SK-N-SH treated with all-trans-retinoic acid at 6 μM for 48 hours (cell line): ENCODE data around the gene YPEL2.
"Not testable (repeated sequence)": the region's sequence is repeated elsewhere in the genome, so short reads cannot be mapped to it uniquely, and the experiment has no call there.

Experiments used
- ATAC-seq: fragments of 200-7000 bp; cut with Tn5 transposase; 3 replicates; pipeline ENCODE4 v1.9.1; 2020; ENCODE audit warnings: mild to moderate bottlenecking, moderate library complexity
- ARNTL ChIP-seq: fragments of 450-650 bp; formaldehyde crosslinking; IDR thresholded peaks from 2 replicates; pipeline ENCODE4 v1.5.0; 2020; ENCODE audit warnings: low read depth, mild to moderate bottlenecking, moderate library complexity, borderline replicate concordance
- BACH2 ChIP-seq: fragments of 250-450 bp; sonication (Bioruptor Pico); IDR thresholded peaks from 2 replicates; pipeline ENCODE4 v1.9.0; 2021; ENCODE audit warnings: mild to moderate bottlenecking, borderline replicate concordance
- CSRNP3 ChIP-seq: fragments of 250-450 bp; sonication (Bioruptor Pico); IDR thresholded peaks from 2 replicates; pipeline ENCODE4 v1.5.1; 2021; ENCODE audit warnings: mild to moderate bottlenecking, moderate library complexity
- ESRRG ChIP-seq: fragments of 250-450 bp; sonication (Bioruptor Pico); IDR thresholded peaks from 2 replicates; pipeline ENCODE4 v1.6.1; 2021; ENCODE audit warnings: mild to moderate bottlenecking
- GLIS3 ChIP-seq: fragments of 250-450 bp; sonication (Bioruptor Pico); IDR thresholded peaks from 2 replicates; pipeline ENCODE4 v1.5.0; 2020; ENCODE audit warnings: mild to moderate bottlenecking, moderate library complexity
- ISL1 ChIP-seq: fragments of 250-450 bp; sonication (Bioruptor Pico); IDR thresholded peaks from 2 replicates; pipeline ENCODE4 v2.1.2; 2022; ENCODE audit warnings: mild to moderate bottlenecking, moderate library complexity
- OSR1 ChIP-seq: fragments of 250-450 bp; sonication (Bioruptor Pico); IDR thresholded peaks from 2 replicates; pipeline ENCODE4 v1.8.0; 2022; ENCODE audit warnings: moderate library complexity, mild to moderate bottlenecking, inconsistent platforms
- PATZ1 ChIP-seq: fragments of 250-450 bp; sonication (Bioruptor Pico); IDR thresholded peaks from 2 replicates; pipeline ENCODE4 v1.8.0; 2020; ENCODE audit warnings: mild to moderate bottlenecking, moderate library complexity, borderline replicate concordance
- POU6F1 ChIP-seq: fragments of 250-450 bp; sonication (Bioruptor Pico); IDR thresholded peaks from 2 replicates; pipeline ENCODE4 v1.8.0; 2021; ENCODE audit warnings: low read depth, mild to moderate bottlenecking, moderate library complexity, borderline replicate concordance
- RARB ChIP-seq: fragments of 250-450 bp; sonication (Bioruptor Pico); IDR thresholded peaks from 2 replicates; pipeline ENCODE4 v1.8.0; 2021; ENCODE audit warnings: mild to moderate bottlenecking, moderate library complexity
- SNAI2 ChIP-seq: fragments of 250-450 bp; sonication (Bioruptor Pico); IDR thresholded peaks from 2 replicates; pipeline ENCODE4 v1.5.0; 2020; ENCODE audit warnings: mild to moderate bottlenecking, moderate library complexity
- TCF4 ChIP-seq: fragments of 250-450 bp; sonication (Bioruptor Pico); IDR thresholded peaks from 2 replicates; pipeline ENCODE4 v1.8.0; 2021; ENCODE audit warnings: mild to moderate bottlenecking, moderate library complexity, borderline replicate concordance
- TOX ChIP-seq: fragments of 250-450 bp; sonication (Bioruptor Pico); IDR thresholded peaks from 2 replicates; pipeline ENCODE4 v1.8.0; 2021; ENCODE audit warnings: mild to moderate bottlenecking, moderate library complexity, borderline replicate concordance
- ZC3H10 ChIP-seq: fragments of 250-450 bp; sonication (Bioruptor Pico); IDR thresholded peaks from 2 replicates; pipeline ENCODE4 v1.5.1; 2021; ENCODE audit warnings: mild to moderate bottlenecking, moderate library complexity
- ZFP3 ChIP-seq: fragments of 250-450 bp; sonication (Bioruptor Pico); IDR thresholded peaks from 2 replicates; pipeline ENCODE4 v1.5.0; 2020; ENCODE audit warnings: mild to moderate bottlenecking, moderate library complexity
- ZFP30 ChIP-seq: fragments of 450-650 bp; formaldehyde crosslinking; IDR thresholded peaks from 2 replicates; pipeline ENCODE4 v1.5.0; 2022; ENCODE audit warnings: mild to moderate bottlenecking, moderate library complexity
- ZNF565 ChIP-seq: fragments of 450-650 bp; formaldehyde crosslinking; conservative IDR thresholded peaks from 2 replicates; pipeline ENCODE4 v1.5.0; 2020; ENCODE audit warnings: low read depth, mild to moderate bottlenecking, moderate library complexity
- ZNF8 ChIP-seq: fragments of 450-650 bp; formaldehyde crosslinking; IDR thresholded peaks from 2 replicates; pipeline ENCODE4 v1.5.0; 2020; ENCODE audit warnings: mild to moderate bottlenecking, moderate library complexity
- TF ChIP-seq, protein P1 (sequence below): fragments of 250-450 bp; sonication (Bioruptor Pico); IDR thresholded peaks from 2 replicates; pipeline ENCODE4 v1.5.1; 2020; ENCODE audit warnings: low read depth, mild to moderate bottlenecking, moderate library complexity
- TF ChIP-seq, protein P2 (sequence below): fragments of 250-450 bp; sonication (Bioruptor Pico); IDR thresholded peaks from 2 replicates; pipeline ENCODE4 v1.5.0; 2020; ENCODE audit warnings: mild to moderate bottlenecking, moderate library complexity

Gene YPEL2

GRCh38 chr17:59287891-59288290 lies 43.6 kb upstream of the YPEL2 start:
- TF ChIP-seq PATZ1 (CRISPR knock-in tag) (no peak), ISL1 (CRISPR knock-in tag) (no peak), OSR1 (CRISPR knock-in tag) (no peak), ZFP3 (no peak), ARNTL (CRISPR knock-in tag) (no peak), SNAI2 (no peak), ZC3H10 (CRISPR knock-in tag) (no peak), ESRRG (CRISPR knock-in tag) (no peak)
- no peak for ATAC-seq

DNA sequence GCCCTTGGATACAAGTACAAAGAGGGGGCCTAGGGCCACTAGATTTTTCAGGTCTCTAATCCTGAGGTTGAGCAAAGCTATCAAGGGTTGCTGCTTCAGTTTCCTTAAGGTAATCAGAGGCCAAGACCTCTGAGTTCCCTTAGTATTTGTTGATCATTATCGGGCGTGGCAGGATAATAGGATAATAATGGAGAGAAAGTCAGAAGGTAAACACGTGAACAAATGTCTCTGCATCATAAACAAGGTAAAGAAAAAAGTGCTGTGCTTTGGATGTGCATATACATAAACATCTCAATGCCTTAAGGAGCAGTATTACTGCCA lies 41.5 kb upstream of the YPEL2 start:
- TF ChIP-seq ARNTL (CRISPR knock-in tag) (no peak), CSRNP3 (CRISPR knock-in tag) (no peak), PATZ1 (CRISPR knock-in tag) (no peak), ESRRG (CRISPR knock-in tag) (no peak), BACH2 (CRISPR knock-in tag) (no peak), ZNF8 (CRISPR knock-in tag) (no peak), ISL1 (CRISPR knock-in tag) (no peak), TCF4 (CRISPR knock-in tag) (no peak), ZNF565 (CRISPR knock-in tag) (no peak), GLIS3 (no peak), ZFP30 (CRISPR knock-in tag) (no peak), ZC3H10 (CRISPR knock-in tag) (no peak), RARB (CRISPR knock-in tag) (no peak), ZFP3 (no peak), POU6F1 (CRISPR knock-in tag) (no peak)
- TF ChIP-seq, protein P1, sequence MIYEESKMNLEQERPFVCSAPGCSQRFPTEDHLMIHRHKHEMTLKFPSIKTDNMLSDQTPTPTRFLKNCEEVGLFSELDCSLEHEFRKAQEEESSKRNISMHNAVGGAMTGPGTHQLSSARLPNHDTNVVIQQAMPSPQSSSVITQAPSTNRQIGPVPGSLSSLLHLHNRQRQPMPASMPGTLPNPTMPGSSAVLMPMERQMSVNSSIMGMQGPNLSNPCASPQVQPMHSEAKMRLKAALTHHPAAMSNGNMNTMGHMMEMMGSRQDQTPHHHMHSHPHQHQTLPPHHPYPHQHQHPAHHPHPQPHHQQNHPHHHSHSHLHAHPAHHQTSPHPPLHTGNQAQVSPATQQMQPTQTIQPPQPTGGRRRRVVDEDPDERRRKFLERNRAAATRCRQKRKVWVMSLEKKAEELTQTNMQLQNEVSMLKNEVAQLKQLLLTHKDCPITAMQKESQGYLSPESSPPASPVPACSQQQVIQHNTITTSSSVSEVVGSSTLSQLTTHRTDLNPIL (CRISPR knock-in tag): no peak
- TF ChIP-seq, all 23 proteins: peak for 0
- ATAC-seq: no peak

GRCh38 chr17:59290302-59290998 lies 41.0 kb upstream of the YPEL2 start:
- not testable (repeated sequence) for ATAC-seq

DNA sequence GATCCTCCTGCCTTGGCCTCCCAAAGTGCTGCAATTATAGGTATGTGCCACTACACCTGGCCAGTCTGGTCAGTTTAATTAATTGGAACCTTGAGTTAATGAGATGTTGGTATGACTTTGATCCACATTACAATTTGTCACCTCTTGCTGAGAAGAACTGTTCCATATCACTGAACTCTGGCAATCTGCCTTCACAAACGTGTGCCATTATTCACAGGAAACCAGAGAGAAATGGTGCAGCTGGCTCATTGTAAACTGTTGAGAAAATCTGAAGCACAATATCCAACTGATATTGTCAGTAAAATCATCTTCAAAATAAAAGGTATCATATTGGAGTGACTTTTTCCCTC lies 39.3 kb upstream of the YPEL2 start:
- ATAC-seq: no peak
- TF ChIP-seq ZFP30 (CRISPR knock-in tag) (no peak), ZNF8 (CRISPR knock-in tag) (no peak), TCF4 (CRISPR knock-in tag) (no peak)

DNA sequence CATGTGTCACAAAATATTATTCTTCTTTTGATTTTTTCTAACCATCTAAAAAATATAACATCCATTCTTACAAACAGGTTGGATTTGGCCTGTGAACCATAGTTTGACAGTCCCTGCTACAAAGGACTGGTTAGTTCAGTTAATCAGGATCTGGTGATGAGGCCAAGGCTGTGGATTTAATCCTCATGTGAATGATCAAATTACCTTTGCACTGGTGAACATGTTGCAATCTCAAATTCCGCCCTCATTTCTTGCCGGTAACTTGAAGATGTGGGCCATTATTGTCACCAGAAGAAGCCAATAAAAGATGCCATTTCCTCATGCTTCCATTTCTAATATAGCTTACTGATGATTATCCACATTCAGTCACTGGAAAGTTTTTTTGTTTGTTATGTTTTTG lies 35.3 kb upstream of the YPEL2 start:
- ATAC-seq: no peak
- TF ChIP-seq ZFP30 (CRISPR knock-in tag) (no peak), ZNF8 (CRISPR knock-in tag) (no peak), GLIS3 (no peak), TOX (CRISPR knock-in tag) (no peak), ZC3H10 (CRISPR knock-in tag) (no peak), SNAI2 (no peak), ZNF565 (CRISPR knock-in tag) (no peak), PATZ1 (CRISPR knock-in tag) (no peak), ARNTL (CRISPR knock-in tag) (no peak), ESRRG (CRISPR knock-in tag) (no peak)
- TF ChIP-seq, protein P2, sequence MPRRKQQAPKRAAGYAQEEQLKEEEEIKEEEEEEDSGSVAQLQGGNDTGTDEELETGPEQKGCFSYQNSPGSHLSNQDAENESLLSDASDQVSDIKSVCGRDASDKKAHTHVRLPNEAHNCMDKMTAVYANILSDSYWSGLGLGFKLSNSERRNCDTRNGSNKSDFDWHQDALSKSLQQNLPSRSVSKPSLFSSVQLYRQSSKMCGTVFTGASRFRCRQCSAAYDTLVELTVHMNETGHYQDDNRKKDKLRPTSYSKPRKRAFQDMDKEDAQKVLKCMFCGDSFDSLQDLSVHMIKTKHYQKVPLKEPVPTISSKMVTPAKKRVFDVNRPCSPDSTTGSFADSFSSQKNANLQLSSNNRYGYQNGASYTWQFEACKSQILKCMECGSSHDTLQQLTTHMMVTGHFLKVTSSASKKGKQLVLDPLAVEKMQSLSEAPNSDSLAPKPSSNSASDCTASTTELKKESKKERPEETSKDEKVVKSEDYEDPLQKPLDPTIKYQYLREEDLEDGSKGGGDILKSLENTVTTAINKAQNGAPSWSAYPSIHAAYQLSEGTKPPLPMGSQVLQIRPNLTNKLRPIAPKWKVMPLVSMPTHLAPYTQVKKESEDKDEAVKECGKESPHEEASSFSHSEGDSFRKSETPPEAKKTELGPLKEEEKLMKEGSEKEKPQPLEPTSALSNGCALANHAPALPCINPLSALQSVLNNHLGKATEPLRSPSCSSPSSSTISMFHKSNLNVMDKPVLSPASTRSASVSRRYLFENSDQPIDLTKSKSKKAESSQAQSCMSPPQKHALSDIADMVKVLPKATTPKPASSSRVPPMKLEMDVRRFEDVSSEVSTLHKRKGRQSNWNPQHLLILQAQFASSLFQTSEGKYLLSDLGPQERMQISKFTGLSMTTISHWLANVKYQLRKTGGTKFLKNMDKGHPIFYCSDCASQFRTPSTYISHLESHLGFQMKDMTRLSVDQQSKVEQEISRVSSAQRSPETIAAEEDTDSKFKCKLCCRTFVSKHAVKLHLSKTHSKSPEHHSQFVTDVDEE (CRISPR knock-in tag): no peak
